Effector memory CD4-positive, alpha-beta T cell (primary cell): ENCODE results near the gene JMJD4.

ENCODE experiments used
- DNase-seq, 3 donors: peaks; one replicate each; pipeline ENCODE4 v3.0.0-alpha.2; 2020
- H3K27ac ChIP-seq: 2 replicates; pipeline ENCODE4 v1.7.0; 2013; ENCODE audit warnings: mild to moderate bottlenecking, low read length, moderate library complexity; ENCODE audit not compliant: insufficient read depth, poor library complexity, severe bottlenecking
- H3K27me3 ChIP-seq: replicated peaks from 2 replicates; pipeline ENCODE4 v1.7.0; 2013; ENCODE audit warnings: mild to moderate bottlenecking, low read length; ENCODE audit not compliant: insufficient read depth, control insufficient read depth, poor library complexity, severe bottlenecking
- H3K36me3 ChIP-seq: 2 replicates; pipeline ENCODE4 v1.7.0; 2013; ENCODE audit warnings: mild to moderate bottlenecking, low read length, moderate library complexity; ENCODE audit not compliant: control insufficient read depth, insufficient read depth
- H3K4me1 ChIP-seq: 2 replicates; pipeline ENCODE4 v1.7.0; 2013; ENCODE audit warnings: low read length, mild to moderate bottlenecking; ENCODE audit not compliant: control insufficient read depth, insufficient read depth, poor library complexity, severe bottlenecking
- H3K4me3 ChIP-seq: 2 replicates; pipeline ENCODE4 v1.7.0; 2013; ENCODE audit warnings: low read length, low read depth, mild to moderate bottlenecking; ENCODE audit not compliant: insufficient read depth, poor library complexity, severe bottlenecking
- H3K9me3 ChIP-seq: 2 replicates; pipeline ENCODE4 v1.7.0; 2013; ENCODE audit warnings: mild to moderate bottlenecking, low read length, moderate library complexity; ENCODE audit not compliant: control insufficient read depth

The JMJD4 gene

DNA sequence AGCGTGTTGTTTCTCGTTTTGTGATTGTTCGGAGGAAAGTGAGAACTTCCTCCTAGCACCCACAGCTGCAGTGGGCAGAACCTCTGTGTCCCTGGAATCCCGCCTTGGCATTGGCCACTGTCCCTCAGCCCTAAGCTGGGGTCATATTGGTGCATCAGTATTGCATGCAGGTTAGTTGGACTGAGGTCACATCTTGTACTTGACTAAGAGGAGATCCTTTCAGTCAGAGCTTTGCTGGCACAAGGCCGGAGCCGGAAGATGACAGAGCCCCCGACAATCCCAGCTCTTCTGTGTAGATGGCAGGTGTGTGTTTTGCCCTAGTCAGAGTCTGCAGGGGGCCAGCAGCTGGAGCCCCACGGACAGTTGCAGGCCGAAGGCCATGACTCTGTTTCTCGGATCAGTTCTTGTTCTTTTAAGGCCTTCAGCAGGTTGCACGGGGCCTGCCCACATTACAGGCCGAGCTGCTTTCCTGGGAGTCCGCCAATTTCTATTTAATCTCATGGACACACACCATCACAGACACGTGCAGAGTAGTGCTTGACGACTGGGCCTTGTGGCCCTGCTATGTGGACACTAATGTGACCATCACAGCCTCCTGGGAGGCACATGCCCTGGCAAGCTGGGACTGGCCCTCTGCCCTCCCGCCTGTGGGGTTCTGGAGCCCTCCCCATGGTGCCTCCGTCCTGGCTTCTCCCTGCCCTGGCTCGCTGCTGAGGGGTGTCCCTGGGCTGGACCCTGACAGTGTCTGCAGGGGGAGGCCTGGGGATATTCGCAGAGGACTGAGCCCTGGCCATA is 15.0 kb upstream of the JMJD4 start:
- DNase-seq: no peak
- Histone ChIP-seq H3K27me3 (no peaks in the 10 kb centered on the region), H3K4me1 (peaks cover 27% of the 10 kb centered on the region), H3K9me3 (no peaks in the 10 kb centered on the region), H3K4me3 (no peak overlapping the region), H3K27ac (no peak overlapping the region), H3K36me3 (peaks cover 15% of the 10 kb centered on the region)

DNA sequence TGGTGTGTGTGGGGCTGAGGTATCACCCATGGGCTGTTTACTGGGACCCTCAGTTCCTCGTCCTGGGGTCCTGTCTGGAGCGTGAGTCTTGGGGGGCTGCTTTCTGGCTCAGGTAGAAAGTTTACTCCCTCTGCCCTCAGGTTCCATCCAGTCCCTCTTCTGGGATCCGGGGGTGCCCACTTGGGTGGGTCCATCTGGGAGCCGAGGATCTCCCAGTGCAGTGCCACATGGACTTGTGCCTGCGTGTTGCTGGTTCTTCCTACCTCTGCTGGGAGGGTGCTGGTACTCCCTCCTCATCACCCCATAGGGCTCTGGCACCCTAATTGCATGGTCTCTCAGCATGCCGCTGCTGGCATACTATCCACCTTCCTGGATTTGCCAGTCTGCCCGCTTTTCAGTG is 14.1 kb upstream of the JMJD4 start:
- DNase-seq: no peak
- H3K9me3 ChIP-seq: no peaks in the 10 kb centered on the region
- H3K27ac ChIP-seq: peak overlapping the region; percentile 42
- peaks cover 15% of the 10 kb centered on the region for H3K36me3 ChIP-seq
- H3K4me1 ChIP-seq: peaks cover 34% of the 10 kb centered on the region
- no peaks in the 10 kb centered on the region for H3K27me3 ChIP-seq
- H3K4me3 ChIP-seq: no peak overlapping the region

GRCh38 chr1:227748496-227749182 is 13.5 kb upstream of the JMJD4 start:
- H3K36me3 ChIP-seq: peaks cover 15% of the 10 kb centered on the region
- H3K27ac ChIP-seq: peak overlapping the region; percentile 42
- no peaks in the 10 kb centered on the region for H3K9me3 ChIP-seq
- H3K27me3 ChIP-seq: no peaks in the 10 kb centered on the region
- H3K4me1 ChIP-seq: peaks cover 34% of the 10 kb centered on the region
- no peak overlapping the region for H3K4me3 ChIP-seq
- DNase-seq: peak in 1 of 3 donors; percentile 30

GRCh38 chr1:227747948-227748495 is 12.9 kb upstream of the JMJD4 start:
- no peaks in the 10 kb centered on the region for H3K27me3 ChIP-seq
- peaks cover 15% of the 10 kb centered on the region for H3K36me3 ChIP-seq
- H3K4me3 ChIP-seq: no peak overlapping the region
- H3K27ac ChIP-seq: peak overlapping the region; percentile 10
- H3K4me1 ChIP-seq: peaks cover 34% of the 10 kb centered on the region
- H3K9me3 ChIP-seq: no peaks in the 10 kb centered on the region
- DNase-seq: no peak

- Histone ChIP-seq H3K27ac (no peak overlapping the region), H3K36me3 (peaks cover 15% of the 10 kb centered on the region)
Observed at GRCh38 chr1:227747382-227747781, 12.3 kb upstream of the JMJD4 start.

GRCh38 chr1:227746676-227747075 is 11.6 kb upstream of the JMJD4 start:
- Histone ChIP-seq H3K4me3 (no peak overlapping the region), H3K4me1 (peaks cover 34% of the 10 kb centered on the region), H3K27me3 (no peaks in the 10 kb centered on the region), H3K27ac (no peak overlapping the region), H3K9me3 (no peaks in the 10 kb centered on the region), H3K36me3 (peaks cover 15% of the 10 kb centered on the region)
- no peak for DNase-seq

More at GRCh38 chr1:227747382-227747781, 12.3 kb upstream of the JMJD4 start:
- no peak overlapping the region for H3K4me3 ChIP-seq
- no peaks in the 10 kb centered on the region for H3K9me3 ChIP-seq
- no peak for DNase-seq
- H3K4me1 ChIP-seq: peaks cover 34% of the 10 kb centered on the region
- no peaks in the 10 kb centered on the region for H3K27me3 ChIP-seq

- H3K4me3 ChIP-seq: no peak overlapping the region
- no peaks in the 10 kb centered on the region for H3K27me3 ChIP-seq
- no peak overlapping the region for H3K27ac ChIP-seq
- DNase-seq: no peak
- no peaks in the 10 kb centered on the region for H3K9me3 ChIP-seq
- H3K4me1 ChIP-seq: peaks cover 34% of the 10 kb centered on the region
- H3K36me3 ChIP-seq: peaks cover 12% of the 10 kb centered on the region
Observed at GRCh38 chr1:227745568-227746265, 10.6 kb upstream of the JMJD4 start.

GRCh38 chr1:227744668-227745067 is 9.6 kb upstream of the JMJD4 start:
- Histone ChIP-seq H3K36me3 (peaks cover 6% of the 10 kb centered on the region), H3K9me3 (no peaks in the 10 kb centered on the region), H3K4me3 (no peak overlapping the region), H3K27me3 (no peaks in the 10 kb centered on the region), H3K4me1 (peaks cover 34% of the 10 kb centered on the region), H3K27ac (peak overlapping the region; percentile 8)
- no peak for DNase-seq

DNA sequence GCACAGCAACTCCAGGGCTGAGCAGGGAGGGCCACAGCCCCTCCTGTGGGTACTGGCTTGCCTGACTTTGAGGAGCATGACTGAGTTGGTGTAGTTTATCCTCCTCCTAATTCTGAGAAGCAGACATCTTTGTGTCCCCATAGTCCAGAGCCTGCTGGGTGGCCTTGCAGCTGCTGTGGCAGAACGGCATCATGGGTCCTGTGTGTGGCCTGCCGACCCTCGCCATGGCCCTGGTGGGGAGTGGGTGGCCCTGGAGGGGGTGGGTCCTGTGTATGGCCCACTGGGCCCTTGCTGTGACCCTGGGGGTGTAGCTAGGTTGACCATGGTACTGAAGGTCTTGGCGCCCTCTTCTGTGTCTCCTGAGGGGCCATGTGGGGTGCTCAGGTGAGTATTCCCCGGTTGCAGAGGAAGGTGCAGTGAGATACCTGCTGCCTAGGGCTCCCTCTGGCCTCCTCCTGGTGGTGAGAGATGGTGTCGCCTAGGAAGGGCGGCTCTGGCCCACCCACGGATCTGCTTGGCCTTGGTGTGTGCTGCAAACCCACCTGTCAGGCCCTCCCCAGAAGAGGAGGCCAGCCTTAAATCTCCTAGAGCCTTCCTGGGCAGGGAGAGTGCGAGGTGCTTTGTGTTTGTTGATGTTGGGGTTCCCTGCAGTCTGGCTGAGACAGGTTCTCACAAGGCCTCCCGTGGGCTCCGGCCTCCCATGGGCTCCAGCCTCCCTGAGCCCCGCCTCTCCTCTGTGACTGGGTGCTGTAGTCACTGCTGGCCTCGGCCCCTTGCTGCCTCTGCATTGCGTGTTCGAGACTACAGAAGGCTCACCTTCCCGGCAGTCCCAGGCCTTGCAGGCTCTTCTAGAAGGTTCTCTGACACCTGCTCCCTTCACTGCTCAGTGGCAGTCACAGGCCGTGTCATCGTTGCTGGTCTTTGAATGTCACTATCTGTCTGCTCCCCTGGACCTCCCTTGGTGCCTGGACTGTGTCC is 7.9 kb upstream of the JMJD4 start:
- H3K4me1 ChIP-seq: peaks cover 18% of the 10 kb centered on the region
- peaks cover 4% of the 10 kb centered on the region for H3K36me3 ChIP-seq
- no peaks in the 10 kb centered on the region for H3K27me3 ChIP-seq
- no peak overlapping the region for H3K27ac ChIP-seq
- H3K9me3 ChIP-seq: no peaks in the 10 kb centered on the region
- no peak for DNase-seq
- no peak overlapping the region for H3K4me3 ChIP-seq
